ENCODE data around the gene ARRB1. TPM values are rescaled to one million over a fixed set of nuclear protein-coding genes. Genes with fewer than 3 reads are reported as not detected.
A peak's percentile ranks its signal among the peaks of the same experiment; 100 is the strongest.

Gene ARRB1
- total RNA-seq, 4 donors from 2014 or later, result 41.1 to 102 (median 76.7) TPM

GRCh38 chr11:75263944-75264349 is 87.5 kb downstream of the ARRB1 start:
- peaks cover 14 to 42% (median 33%) of the 10 kb centered on the region in 4 donors for H3K4me1 ChIP-seq
- no peak overlapping the region for H3K27ac ChIP-seq (replicated peaks in 1 of 4)
- no peaks in the 10 kb centered on the region for H3K27me3 ChIP-seq
- 87% methylated on average over 3 of the region's 4 CpGs for WGBS
- TF ChIP-seq POLR2A (IDR thresholded peaks at IDR 0.05; ENCODE audit: low read depth), result no peak
- TF ChIP-seq POLR2AphosphoS5 (IDR thresholded peaks at IDR 0.05), result peak in 1 of 2 donors; percentile 6
- no peak for DNase-seq (ENCODE audit: extremely low spot score)
- intact Hi-C loops (cut with DNase I), result no loop called here
- no peak overlapping the region for H3K4me3 ChIP-seq
- H3K36me3 ChIP-seq, result peaks cover 24 to 37% (median 32%) of the 10 kb centered on the region in 4 donors
- no peaks in the 10 kb centered on the region for H3K9me3 ChIP-seq

- Histone ChIP-seq H3K4me1 (peaks cover 14 to 42% (median 33%) of the 10 kb centered on the region in 4 donors), H3K4me3 (no peak overlapping the region), H3K36me3 (peaks cover 20 to 31% (median 26%) of the 10 kb centered on the region in 4 donors), H3K9me3 (no peaks in the 10 kb centered on the region), H3K27ac (replicated peaks in 1 of 4) (peak overlapping the region in 1 of 4 donors; percentile 27), H3K27me3 (no peaks in the 10 kb centered on the region)
- TF ChIP-seq POLR2AphosphoS5 (IDR thresholded peaks at IDR 0.05) (peak in 1 of 2 donors; percentile 53), CTCF (IDR thresholded peaks at IDR 0.05) (no peak), POLR2A (IDR thresholded peaks at IDR 0.05; ENCODE audit: low read depth) (no peak)
- intact Hi-C loops (cut with DNase I), result no loop called here
- 73% methylated on average over 5 of the region's 17 CpGs for WGBS
- DNase-seq (ENCODE audit: extremely low spot score), result no peak
Measured at GRCh38 chr11:75262961-75263852, 88.3 kb downstream of the ARRB1 start.

DNA sequence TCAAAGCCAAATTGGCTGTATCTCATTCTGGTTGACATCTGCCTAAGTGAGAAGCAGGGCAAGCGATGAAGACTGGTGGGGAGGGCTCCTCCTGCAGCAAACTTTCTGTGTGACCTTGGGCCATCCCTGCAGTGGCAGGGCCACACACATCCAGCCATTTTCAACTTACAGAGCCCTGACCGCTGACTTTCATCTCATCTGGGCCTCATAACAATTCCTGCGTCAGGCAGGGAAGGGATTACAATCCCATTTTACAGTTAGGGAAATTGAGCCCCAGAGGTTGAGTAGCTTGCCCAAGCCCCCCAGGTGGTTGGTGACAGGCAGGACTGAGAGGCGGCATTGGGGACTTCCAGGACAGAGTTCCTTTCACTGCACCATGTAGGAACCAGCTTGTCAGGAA is 89.0 kb downstream of the ARRB1 start:
- no peak for DNase-seq (ENCODE audit: extremely low spot score)
- 92% methylated on average over 4 of the region's 4 CpGs for WGBS

DNA sequence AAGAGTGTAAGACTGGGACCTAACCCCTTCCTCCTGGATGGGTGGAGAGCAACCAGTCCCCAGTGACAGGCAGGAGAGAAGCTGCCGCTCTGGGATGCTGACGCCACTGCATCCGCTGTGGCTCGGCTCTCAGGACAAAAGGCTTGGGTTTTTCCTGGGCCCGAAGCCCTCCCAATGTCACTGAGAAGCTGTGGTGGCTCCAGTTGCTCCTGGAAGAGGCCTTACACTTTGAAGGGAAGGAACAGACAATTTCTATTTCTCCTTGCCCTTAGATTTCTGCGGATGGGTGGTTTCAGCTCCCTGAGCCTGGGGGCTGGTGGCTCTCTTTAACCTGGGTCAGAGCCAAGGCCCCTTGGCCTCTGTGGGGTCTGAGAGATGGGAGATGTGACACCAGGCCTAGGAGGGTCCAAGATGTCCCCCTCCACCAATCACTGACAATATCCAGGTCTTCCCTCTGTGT is 89.5 kb downstream of the ARRB1 start:
- DNase-seq (ENCODE audit: extremely low spot score), result no peak
- no peak overlapping the region for H3K4me3 ChIP-seq
- TF ChIP-seq CTCF (IDR thresholded peaks at IDR 0.05), result no peak
- peak in 1 of 2 donors; percentile 20 for TF ChIP-seq POLR2AphosphoS5 (IDR thresholded peaks at IDR 0.05)
- no peak for TF ChIP-seq POLR2A (IDR thresholded peaks at IDR 0.05; ENCODE audit: low read depth)
- TF ChIP-seq EP300 (IDR thresholded peaks at IDR 0.05), result no peak
- H3K4me1 ChIP-seq, result peaks cover 14 to 42% (median 33%) of the 10 kb centered on the region in 4 donors
- intact Hi-C loops (cut with DNase I), result no loop called here
- 83% methylated on average over 6 of the region's 6 CpGs for WGBS
- H3K27ac ChIP-seq (replicated peaks in 1 of 4), result no peak overlapping the region
- no peaks in the 10 kb centered on the region for H3K27me3 ChIP-seq
- peaks cover 7 to 20% (median 15%) of the 10 kb centered on the region in 4 donors for H3K36me3 ChIP-seq
- H3K9me3 ChIP-seq, result no peaks in the 10 kb centered on the region

More for the DNA sequence above, 89.0 kb downstream of the ARRB1 start:
- TF ChIP-seq EP300 (IDR thresholded peaks at IDR 0.05) (no peak), POLR2AphosphoS5 (IDR thresholded peaks at IDR 0.05) (no peak), CTCF (IDR thresholded peaks at IDR 0.05) (no peak), POLR2A (IDR thresholded peaks at IDR 0.05; ENCODE audit: low read depth) (no peak)
- no peaks in the 10 kb centered on the region for H3K9me3 ChIP-seq
- no peak overlapping the region for H3K4me3 ChIP-seq
- H3K27me3 ChIP-seq, result no peaks in the 10 kb centered on the region
- peaks cover 14 to 42% (median 33%) of the 10 kb centered on the region in 4 donors for H3K4me1 ChIP-seq
- no peak overlapping the region for H3K27ac ChIP-seq (replicated peaks in 1 of 4)
- H3K36me3 ChIP-seq, result peaks cover 12 to 25% (median 20%) of the 10 kb centered on the region in 4 donors
- intact Hi-C loops (cut with DNase I), result no loop called here

DNA sequence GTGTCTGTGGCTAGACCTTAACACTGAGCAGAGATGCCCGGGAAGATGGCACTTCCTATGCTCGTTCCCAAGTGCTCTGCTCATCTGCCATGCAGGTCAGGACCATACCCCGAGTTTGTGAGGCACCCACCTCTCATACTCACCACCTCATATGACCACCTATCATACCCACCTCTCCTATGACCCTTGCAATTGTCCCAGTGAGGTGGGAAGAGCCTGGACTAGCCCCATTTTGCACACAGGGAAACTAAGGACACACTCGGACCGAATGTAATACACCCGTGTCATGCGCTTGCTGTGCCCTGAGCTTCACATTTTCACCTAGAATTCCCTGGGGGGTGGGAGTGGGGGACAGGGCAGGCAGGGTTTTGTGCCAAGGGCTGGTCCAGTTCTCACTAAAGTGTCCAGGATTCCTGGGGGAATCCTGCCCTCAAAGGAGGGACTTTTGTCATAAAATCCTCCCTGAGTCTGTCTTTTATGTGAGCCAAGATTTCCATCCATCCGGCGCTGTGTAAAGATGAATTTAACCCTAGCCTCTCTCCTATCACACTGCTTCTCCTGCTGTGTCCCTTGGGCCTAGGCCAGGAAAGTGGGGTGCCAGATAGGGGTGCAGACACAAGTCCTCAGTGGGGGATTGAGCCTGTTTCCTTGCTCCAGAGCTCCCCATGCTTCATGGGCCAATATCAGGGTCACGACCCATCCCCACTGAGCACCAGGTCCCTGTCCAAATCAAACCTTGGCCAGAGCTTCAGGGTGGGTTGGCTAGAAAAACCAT is 90.9 kb downstream of the ARRB1 start:
- no peaks in the 10 kb centered on the region for H3K27me3 ChIP-seq
- intact Hi-C loops (cut with DNase I), result no loop called here
- peaks cover 0 to 7% (median 4%) of the 10 kb centered on the region in 4 donors for H3K36me3 ChIP-seq
- H3K4me1 ChIP-seq, result peaks cover 14 to 38% (median 33%) of the 10 kb centered on the region in 4 donors
- 49% methylated on average over 10 of the region's 10 CpGs for WGBS
- H3K27ac ChIP-seq (replicated peaks in 1 of 4), result no peak overlapping the region
- no peak overlapping the region for H3K4me3 ChIP-seq
- TF ChIP-seq EP300 (IDR thresholded peaks at IDR 0.05), result no peak
- TF ChIP-seq POLR2AphosphoS5 (IDR thresholded peaks at IDR 0.05), result no peak
- TF ChIP-seq POLR2A (IDR thresholded peaks at IDR 0.05; ENCODE audit: low read depth), result no peak
- TF ChIP-seq CTCF (IDR thresholded peaks at IDR 0.05), result no peak
- DNase-seq (ENCODE audit: extremely low spot score), result no peak
- no peaks in the 10 kb centered on the region for H3K9me3 ChIP-seq
